GM10266 (cell line): Measurements from ENCODE around the gene SUPT4H1.

Experiments
- DNase-seq: peaks from one replicate; pipeline ENCODE4 v3.0.0; 2012; ENCODE audit errors: extremely low spot score
- CTCF ChIP-seq: IDR thresholded peaks from 2 replicates; pipeline ENCODE4 v1.5.1; 2012; ENCODE audit warnings: mild to moderate bottlenecking, low read depth; ENCODE audit not compliant: control insufficient read depth, insufficient read depth; ENCODE audit errors: missing control alignments

Gene SUPT4H1

GRCh38 chr17:58318065-58318481, 33.9 kb downstream of the SUPT4H1 start:
- no peak for DNase-seq
- no peak for TF ChIP-seq CTCF

GRCh38 chr17:58317421-58318064, 34.5 kb downstream of the SUPT4H1 start:
- DNase-seq: peak; percentile 80

GRCh38 chr17:58316260-58316960, 35.6 kb downstream of the SUPT4H1 start:
- no peak for DNase-seq
- TF ChIP-seq CTCF: no peak

More at GRCh38 chr17:58317421-58318064, 34.5 kb downstream of the SUPT4H1 start:
- TF ChIP-seq CTCF: peak; percentile 68

- TF ChIP-seq CTCF: no peak
- no peak for DNase-seq
Measured at GRCh38 chr17:58315750-58316149, 36.3 kb downstream of the SUPT4H1 start.

- no peak for TF ChIP-seq CTCF
- no peak for DNase-seq
Measured at GRCh38 chr17:58315281-58315711, 36.7 kb downstream of the SUPT4H1 start.

- no peak for DNase-seq
- no peak for TF ChIP-seq CTCF
Measured at GRCh38 chr17:58314706-58315015, 37.3 kb downstream of the SUPT4H1 start.
